NCI-H2029 (cell line): ENCODE measurements around the gene VPS52.
"Not testable (repeated sequence)": the region's sequence is repeated elsewhere in the genome, so short reads cannot be mapped to it uniquely, and the experiment has no call there.

Experiments used
- DNase-seq: peaks from one replicate; lab custom pipeline; 2025; lab: John Stamatoyannopoulos, UW

Gene VPS52

DNA sequence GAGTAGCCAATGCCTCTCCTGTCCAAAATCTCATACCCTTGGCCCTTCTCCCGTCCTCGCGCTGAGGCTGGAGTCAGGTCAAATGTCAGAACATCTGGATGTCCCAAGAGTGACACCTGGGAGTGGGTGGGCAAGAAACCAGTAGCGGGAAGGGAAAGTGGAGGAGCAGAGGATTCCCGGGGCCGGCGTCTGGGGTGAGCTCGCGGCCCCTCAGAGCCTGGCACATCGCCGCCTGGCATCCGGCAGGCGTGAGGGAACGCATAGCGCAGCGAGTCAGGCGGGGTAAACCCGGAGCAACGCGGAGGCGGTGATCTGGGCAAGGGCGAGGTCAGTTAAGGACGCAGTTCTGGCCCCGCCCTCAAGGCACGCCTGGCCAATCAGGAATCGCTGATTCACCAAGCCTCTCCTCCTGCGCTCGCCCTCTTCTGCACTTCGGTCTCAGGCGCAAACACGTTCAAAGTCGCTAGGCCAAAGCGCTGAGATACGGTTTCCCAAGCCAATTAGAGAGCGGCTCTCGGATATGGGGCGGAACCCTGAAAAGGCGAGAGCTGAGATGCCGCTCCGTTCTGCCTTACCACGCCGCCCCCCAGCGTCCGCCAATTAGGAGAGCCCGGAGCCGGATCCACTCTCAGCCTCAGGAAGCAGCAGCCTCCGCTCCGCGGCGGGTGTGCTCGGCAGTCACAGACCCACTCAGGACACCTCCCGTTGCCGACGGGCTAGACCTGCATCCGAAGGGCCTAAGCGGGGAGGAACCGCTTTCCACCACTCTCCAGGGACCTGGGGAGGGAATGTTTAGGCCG, 22.5 kb downstream of the VPS52 start:
- DNase-seq, result peak; percentile 97

DNA sequence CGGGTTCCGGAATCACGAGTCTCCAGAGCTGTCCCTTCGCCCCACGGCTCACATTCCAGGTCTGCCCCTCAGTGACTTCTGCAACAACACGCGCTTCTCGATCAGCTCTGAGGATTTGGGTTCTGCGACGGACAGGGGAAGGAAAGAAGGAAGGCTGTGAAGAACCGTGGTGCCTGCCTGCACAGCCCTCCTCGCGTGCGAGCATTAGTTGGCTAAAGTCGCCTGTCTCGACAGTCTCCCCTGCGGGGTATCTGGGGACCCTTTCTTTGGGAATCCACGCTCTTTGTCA, 23.1 kb downstream of the VPS52 start:
- DNase-seq, result no peak

DNA sequence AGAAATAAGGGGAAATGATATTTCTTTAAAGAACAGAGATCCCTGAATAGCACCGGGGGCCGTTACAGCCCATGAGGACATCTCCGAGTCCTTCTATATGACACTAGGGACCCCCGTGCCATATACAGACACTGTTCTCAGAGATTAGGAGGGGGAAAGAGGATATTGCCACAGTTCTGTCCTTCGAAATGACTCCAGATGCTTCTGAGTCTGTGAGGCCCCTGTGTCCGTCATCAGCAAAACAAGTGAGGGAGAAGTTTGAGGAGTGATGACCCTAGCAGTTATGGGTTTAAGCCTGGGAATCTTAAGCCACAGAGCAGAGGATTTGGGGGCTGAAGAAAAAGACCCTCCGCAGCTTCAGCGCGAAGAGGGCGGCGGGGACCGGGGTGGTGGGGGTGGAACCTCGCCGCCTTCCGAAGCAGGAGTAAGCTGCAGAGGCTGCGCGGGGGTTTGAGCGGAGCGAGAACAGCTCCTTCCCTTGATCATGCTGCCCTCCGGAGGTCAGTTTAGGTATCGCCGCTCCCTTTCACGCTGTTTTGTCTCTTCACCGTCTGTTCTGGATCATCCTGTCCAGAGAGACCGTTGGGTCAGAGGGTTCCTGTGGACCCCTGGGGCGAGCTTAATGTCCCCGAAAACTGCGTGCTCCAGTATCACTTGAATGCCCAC, 23.6 kb downstream of the VPS52 start:
- peak; percentile 74 for DNase-seq

DNA sequence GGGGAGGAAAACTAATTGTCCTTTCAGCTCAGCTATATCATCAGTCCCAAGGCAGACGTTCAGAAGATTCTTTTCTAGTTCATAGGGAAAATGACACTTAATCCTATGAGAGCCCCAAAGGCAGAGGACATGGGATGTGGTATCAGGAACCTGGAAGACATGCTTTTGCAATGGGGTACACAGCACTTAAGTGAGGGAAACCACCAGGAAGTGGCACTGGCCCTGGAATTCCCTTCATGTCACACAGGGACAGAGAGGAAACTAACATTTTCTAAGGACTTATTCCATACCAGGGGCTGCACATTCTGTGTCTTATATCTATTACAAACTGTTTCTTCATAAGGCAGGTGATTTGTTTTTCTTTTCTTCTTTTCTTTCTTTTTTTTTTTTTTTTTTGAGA, 28.2 kb downstream of the VPS52 start:
- no peak for DNase-seq

DNA sequence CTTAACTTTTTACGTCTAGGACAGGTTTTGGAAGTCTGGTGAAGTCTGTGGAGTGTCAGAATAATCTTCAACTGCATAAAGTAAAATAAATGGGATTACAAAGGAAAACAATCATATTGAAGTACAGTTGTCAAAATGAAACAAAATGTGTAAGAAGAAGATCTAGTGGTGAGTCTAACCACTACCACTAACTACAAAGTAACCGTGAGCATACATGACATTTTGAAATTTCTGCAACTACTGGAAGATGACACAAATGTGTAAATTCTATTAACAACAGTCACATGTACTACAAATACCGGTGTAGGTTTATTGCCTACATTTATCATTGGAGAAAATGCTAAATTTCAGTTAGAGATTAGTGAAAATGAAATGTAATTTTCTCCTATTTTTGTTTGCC, 29.7 kb downstream of the VPS52 start:
- DNase-seq, result no peak

DNA sequence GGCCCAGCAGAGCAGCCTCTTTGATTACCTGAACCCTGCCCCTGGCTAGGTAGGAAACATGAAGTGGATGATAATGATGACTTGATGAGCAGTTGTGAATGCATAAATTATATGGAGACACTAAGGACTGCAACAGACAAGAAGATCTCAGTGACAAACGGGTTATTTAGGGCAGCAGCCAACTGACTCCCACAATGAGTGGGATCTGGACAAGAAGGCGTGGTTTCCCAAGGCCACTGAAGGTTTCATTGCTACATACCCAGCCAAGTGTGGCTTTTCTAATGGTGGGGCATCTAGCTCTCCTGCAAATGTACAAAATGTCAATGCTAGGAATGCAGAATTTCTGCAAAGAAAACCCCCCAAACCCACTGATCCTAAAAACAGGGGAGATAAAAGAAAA, 33.9 kb downstream of the VPS52 start:
- no peak for DNase-seq

DNA sequence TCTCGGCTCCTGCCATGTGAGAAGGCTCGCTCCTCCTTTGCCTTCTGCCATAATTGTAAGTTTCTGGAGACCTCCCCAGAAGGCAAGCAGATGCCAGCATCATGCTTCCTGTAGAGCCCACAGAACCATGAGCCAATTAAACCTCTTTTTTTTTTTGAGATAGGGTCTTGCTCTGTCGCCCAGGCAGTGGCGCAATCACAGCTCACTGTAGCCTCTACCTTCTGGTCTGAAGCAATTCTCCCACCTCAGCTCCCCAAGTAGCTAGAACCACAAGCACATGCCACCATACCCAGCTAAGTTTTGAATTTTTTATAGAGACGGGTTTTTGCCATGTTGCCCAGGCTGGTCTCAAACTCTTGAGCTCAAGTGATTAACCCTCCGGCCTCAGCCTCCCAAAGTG, 34.8 kb downstream of the VPS52 start:
- no peak for DNase-seq

DNA sequence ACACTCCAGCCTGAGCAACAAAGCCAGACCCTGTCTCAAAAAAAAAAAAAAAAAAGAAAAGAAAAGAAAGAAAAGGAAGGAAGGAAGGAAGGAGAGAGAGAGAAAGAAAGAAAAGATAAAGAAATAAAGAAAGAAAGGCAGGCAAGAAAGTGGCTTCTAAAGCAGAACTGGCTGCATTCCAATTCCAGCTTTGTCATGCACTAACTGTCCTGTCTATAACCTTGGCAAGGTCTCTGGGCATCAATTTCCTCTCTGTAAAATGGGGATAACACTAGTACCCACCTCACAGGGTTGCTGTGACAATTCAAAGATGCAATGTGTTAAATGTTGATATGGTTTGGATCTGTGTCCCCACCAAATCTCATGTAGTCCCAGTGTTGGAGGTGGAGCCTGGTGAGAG, 35.3 kb downstream of the VPS52 start:
- no peak for DNase-seq

DNA sequence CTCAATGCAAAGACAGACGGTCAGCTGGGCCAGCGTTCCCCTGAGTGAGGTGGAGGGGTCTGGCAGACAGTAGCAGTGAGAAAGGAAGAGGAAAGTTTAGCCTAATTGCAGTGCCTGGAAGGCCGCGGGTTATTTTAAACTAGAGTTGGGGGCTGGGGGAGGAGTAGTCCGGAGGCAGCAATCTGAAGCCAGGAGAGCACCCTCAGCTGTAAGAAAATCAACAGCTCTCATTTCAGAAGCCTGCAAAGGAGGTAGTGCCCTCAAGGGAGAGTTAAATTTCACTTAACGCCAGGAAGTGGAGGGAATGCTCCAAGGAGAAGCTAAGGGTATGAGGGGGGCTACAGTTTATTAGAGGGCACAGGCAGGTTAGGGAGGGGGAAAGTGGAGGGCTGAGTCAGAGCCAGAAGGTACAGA, 36.4 kb downstream of the VPS52 start:
- no peak for DNase-seq

DNA sequence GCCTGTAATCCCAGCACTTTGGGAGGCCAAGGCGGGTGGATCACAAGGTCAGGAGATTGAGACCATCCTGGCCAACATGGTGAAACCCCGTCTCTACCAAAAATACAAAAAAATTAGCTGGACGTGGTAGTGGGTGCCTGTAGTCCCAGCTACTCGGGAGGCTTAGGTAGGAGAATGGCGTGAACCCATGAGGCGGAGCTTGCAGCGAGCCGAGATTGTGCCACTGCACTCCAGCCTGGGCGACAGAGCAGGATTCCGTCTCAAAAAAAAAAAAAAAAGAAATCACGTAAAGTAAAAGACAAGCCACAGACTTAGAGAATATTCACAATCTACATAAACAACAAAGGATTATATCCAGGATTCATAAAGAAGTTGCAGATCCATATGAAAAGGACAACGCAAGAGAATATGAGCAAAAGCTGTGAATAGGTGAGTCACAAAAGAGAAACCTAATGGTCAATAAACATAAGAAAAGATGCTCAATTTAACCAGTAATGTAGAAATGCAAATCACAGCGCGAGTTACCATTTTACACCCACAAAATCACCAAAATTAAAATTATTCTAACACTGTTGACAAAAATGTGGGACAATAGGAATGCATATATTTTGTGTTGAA, 45.1 kb downstream of the VPS52 start:
- DNase-seq, result not testable (repeated sequence)

DNA sequence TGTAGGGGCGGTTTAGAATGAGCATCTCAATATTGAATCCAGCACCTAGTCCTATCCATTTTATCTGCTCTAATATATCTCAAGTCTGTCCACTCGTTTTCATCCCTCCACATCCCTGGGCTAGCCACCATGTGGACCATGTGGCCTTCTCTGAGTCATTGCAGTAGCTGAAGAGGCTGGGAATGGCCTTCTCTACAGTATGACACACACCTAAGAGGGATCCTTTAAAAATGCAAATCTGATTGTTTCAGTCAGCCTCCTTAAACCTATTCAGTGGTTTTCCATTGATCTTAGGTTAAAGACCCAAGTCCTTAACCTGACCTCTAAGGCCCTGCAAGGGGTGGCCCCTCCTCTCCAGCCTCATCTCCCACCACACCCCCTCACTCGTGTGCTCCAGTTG, 54.0 kb downstream of the VPS52 start:
- DNase-seq, result no peak

DNA sequence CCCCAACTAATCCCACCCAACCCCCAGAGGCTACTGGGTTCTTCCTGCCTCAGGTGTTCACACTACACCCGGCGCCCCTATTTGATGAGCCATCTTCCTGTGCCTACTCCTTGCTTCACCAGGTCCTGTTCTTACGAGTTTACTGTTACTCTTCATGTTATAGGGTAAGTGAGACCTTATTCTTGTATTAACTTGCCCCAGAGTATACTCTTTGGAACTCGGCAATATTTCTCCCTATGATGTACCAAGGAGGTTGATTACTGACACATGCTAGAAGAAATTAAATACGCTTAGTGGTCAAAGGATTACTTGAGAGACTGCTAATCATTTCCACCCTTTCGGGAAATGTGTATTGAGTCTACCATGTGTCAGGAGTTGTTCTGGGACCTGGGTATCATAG, 54.4 kb downstream of the VPS52 start:
- no peak for DNase-seq

DNA sequence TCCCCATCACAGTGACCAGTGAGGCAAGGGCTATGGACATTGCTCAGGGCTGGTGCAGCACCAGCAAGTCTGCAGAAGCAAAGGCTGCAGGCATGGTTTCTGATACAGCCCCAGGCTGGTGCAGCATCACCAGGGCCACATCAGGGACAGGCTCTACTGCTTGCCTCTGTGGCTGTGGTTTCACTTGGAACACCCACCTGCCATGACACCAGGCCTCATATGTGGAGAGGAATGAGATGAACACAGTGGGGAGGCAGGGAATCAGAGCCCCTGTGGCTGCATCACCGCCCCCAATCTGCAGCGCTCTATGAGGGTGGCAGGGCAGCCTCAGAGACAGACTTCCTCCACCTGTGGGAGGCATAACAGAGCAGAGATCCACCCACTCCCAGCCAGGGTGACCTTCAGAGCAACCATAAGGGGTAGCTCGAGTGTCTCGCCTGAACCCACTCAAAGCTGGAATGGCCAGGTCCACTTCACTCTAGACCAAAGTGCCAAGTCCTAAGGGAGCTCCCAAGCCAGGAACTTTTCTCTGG, 55.5 kb downstream of the VPS52 start:
- no peak for DNase-seq

DNA sequence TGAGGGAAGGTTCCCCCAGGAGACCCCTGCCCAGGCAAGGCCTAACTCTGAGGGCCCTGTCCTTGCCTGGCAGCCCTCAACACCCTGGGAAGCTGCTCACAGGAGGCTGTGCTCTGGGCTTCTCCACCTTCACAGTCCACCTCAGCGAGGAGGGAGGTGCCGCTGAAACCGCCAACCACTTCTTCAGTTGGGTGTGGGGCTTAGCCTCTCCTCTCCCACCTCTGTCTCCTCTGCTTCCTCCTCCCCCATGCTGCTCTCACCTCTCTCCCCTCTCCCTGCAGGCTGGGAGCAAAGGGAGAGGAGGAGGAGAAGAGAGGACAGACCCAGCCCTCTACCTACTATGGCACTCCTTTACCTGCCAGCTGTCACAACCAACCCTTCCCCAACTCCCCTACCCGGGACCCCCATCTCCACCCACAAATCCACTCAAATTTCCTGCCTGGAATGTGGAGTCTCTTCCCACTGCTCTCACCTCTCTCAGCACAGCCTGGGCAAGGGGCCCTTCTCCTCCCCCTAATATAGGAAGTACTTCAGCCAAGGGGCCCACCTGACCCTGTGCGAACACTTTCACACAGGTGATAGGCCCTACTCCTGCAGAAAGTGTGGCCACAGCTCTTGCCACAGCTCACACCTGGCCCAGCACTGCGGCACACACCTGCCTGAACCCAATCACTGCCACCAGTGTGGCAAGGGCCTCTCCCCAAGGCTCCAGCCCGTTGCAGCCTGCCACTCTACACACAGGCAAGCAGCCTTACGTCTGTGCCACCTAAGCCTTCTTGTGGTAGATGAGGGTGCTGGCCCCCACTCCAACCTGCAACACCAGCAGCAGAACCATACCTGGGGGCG, 56.2 kb downstream of the VPS52 start:
- DNase-seq, result no peak

DNA sequence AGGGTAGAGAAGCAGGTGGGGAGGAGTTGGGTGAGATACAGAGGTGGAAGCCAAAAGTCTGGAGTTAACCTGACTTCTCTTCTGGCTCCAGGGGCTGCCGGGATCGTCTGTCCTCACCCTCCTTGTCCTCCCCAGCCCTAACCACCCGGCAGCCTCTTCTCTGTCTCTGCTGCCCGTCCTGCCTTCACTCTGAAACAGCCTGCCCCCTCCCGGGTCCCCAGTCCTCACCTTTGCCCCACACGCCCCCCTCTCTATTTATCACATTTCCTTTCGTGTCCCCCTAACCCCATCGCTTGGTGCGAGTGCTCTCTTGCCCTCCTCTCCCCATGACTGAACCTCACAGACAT, 57.7 kb downstream of the VPS52 start:
- no peak for DNase-seq

DNA sequence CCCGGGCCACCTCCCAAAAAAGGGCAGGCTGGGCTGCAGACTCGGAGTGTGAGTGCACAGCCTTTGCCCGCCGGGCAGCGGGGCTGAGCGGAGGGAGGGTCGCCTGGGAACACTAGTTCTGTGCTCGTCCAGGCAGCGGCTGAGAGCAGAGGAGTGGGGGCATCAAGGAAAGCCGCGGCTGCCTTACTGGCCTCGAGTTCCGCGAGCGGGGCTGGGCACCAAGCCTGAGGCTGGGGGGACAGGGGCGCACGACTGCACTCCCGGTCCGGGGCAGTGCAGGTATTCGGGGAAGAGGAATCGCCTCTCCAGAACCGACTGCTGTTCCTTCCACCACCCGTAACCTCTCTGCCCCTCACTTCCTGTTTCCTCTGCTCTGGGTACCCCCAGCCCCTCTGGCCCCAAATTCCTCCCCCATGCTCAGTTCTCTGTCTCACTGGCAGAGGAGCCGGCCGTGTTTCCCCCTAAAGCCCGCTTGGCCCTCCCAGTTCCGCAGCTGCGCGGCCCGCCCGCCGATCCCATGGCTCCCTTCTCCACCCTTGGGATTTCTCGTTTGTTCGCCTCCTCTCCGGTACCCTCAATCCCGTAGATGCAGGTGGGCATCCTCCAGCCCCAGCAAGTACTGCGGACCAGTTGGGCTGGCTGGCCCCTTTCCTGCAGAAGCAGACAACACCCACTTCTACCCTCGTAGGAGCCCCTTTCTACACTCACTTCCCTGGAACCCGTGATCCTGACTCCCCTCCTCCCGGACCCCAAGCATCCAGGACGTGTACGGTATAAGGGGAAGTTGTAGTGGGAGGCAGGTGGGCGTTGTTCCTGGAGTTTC, 58.3 kb downstream of the VPS52 start:
- DNase-seq, result no peak

DNA sequence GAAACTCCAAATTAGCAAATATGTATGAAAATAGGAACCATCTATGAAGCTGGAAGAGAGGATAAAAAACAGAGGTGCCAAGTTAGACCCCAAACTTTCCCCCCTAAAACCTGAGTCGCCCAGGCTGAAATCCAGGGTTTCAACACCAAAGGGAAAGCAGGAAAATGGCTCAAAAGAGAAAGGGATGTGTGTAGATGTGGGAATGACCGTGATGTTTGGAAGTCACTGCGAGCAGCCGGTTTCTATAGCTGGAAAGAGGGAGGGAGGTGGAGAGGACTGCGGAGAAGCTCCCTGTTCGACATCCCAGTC, 58.9 kb downstream of the VPS52 start:
- DNase-seq, result no peak

DNA sequence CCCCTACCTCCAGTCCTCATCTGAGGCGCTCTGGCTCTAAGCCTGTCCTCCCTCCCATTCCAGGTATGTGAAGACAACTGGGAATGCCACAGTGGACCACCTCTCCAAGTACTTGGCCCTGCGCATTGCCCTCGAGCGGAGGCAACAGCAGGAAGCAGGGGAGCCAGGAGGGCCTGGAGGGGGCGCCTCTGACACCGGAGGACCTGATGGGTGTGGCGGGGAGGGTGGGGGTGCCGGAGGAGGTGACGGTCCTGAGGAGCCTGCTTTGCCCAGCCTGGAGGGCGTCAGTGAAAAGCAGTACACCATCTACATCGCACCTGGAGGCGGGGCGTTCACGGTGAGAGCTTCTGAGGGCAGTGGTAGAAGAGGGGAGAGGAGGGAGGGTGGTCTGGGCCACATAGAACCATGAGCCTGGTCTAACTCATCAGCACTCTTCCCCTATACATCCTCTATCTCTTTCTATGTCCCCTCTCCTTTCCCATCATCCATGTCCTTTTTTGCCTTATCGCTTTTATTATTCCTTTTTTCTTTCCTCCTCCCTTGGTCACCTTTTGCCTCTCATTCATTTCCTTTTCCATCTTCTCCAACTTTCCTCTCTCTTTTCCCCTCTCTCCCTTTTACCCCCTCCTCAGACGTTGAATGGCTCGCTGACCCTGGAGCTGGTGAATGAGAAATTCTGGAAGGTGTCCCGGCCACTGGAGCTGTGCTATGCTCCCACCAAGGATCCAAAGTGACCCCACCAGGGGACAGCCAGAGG, 59.8 kb downstream of the VPS52 start:
- DNase-seq, result no peak

DNA sequence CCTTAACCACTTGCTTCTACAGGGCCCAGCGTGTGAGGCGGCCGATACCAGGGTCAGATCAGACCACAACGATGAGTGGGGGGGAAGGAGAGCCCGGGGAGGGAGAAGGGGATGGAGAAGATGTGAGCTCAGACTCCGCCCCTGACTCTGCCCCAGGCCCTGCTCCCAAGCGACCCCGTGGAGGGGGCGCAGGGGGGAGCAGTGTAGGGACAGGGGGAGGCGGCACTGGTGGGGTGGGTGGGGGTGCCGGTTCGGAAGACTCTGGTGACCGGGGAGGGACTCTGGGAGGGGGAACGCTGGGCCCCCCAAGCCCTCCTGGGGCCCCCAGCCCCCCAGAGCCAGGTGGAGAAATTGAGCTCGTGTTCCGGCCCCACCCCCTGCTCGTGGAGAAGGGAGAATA, 60.5 kb downstream of the VPS52 start:
- DNase-seq, result no peak

DNA sequence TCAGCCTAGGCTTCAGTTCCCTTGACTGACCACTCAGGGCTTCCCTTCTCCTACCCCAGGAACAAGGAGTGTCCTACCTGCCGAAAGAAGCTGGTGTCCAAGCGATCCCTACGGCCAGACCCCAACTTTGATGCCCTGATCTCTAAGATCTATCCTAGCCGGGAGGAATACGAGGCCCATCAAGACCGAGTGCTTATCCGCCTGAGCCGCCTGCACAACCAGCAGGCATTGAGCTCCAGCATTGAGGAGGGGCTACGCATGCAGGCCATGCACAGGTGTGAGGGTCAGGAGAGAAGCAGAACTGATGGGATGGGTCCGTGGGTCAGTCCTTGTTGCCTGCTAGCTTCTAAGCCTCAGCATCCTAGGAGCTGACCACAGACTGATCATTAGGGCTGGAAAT, 61.8 kb downstream of the VPS52 start:
- DNase-seq, result no peak
